ENCODE data around the gene USP6NL. TPM values are rescaled to one million over a fixed set of nuclear protein-coding genes. Genes with fewer than 3 reads are reported as not detected.

Gene USP6NL
- total RNA-seq (10 to 100 TPM; 25.5 to 30.2 TPM), polyA plus RNA-seq (ENCODE audit: insufficient read length in 2 of 2) (10 to 100 TPM; 24.6 to 30.8 TPM)
- long read RNA-seq, donor 1, full-length matches to known transcripts = 6 of 15 reads
- long read RNA-seq, donor 1, partial matches to known transcripts = 9 of 15 reads
- long read RNA-seq, donor 1, other reads (novel, unspliced or antisense) = 0 of 15 reads
- long read RNA-seq, donor 2 = 0 reads
- long read RNA-seq, donor 3, full-length matches to known transcripts = 4 of 4 reads
- long read RNA-seq, donor 3, partial matches to known transcripts = 0 of 4 reads
- long read RNA-seq, donor 3, other reads (novel, unspliced or antisense) = 0 of 4 reads
- long read RNA-seq, donor 4, full-length matches to known transcripts = 7 of 7 reads
- long read RNA-seq, donor 4, partial matches to known transcripts = 0 of 7 reads
- long read RNA-seq, donor 4, other reads (novel, unspliced or antisense) = 0 of 7 reads

DNA sequence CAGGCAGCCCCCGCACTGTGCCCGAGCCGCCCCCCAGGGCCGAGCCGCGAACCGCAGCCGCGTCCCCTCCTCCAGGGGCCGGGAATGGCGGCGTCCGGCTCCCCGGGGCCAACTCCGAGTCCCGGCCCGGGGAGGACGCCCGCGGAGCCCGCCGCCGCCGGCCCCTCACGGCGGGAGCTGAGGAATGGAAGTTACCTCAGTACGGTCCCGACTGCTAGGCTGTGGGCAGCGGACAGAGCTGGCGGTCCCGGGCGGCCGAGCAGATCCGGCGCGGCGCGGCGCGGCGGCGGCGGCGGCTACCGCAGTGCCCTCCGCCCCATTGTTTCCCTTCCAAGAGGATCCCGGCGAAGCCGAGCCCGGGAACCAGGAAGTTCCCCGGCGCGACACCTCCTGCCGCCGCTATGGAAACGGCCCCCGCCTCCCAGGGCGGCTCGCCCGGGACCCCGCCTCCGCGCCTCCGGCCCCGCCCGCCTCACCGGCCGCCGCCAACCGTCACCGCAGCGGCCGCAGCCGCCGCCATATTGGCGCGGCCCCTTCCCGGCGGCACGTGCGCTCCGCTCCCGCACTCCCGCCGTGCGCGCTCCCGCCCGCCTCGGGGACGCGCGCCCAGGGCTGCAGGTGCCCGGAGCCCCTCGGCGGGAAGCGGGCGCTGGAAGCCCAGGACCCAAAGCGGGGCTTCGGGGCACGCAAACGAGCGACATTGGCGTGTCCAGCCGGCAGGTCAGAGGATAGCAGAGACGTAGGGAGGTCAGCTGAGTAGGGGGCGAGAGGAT lies at the start of gene USP6NL:
TSS of gene USP6NL (minus strand) at position 403 of the 773 bp plus-strand sequence. CDS start 14,016 bp downstream, outside the sequence.
- Histone ChIP-seq H3K4me3 (ENCODE audit: low read depth, low read length) (peak within 1 kb of the TSS; percentile 71), H3K9me3 (ENCODE audit: control insufficient read depth, insufficient read depth, low read length) (no peaks in the 10 kb centered on the region), H3K27ac (ENCODE audit: low read depth, low read length) (peak within 1 kb of the TSS; percentile 83), H3K4me1 (ENCODE audit: control insufficient read depth, insufficient read depth, low read length) (peaks cover 7% of the 10 kb centered on the region), H3K36me3 (ENCODE audit: control insufficient read depth, insufficient read depth, low read length) (no peaks in the 10 kb centered on the region), H3K27me3 (ENCODE audit: control insufficient read depth, insufficient read depth, low read length) (no peaks in the 10 kb centered on the region)
- WGBS (ENCODE audit: insufficient coverage) = 0% methylated on average over 106 of the region's 107 CpGs
- DNase-seq (ENCODE audit: low read depth in 4 of 6, low spot score in 6 of 6) = peak; percentile 57 to 95 (median 78)

DNA sequence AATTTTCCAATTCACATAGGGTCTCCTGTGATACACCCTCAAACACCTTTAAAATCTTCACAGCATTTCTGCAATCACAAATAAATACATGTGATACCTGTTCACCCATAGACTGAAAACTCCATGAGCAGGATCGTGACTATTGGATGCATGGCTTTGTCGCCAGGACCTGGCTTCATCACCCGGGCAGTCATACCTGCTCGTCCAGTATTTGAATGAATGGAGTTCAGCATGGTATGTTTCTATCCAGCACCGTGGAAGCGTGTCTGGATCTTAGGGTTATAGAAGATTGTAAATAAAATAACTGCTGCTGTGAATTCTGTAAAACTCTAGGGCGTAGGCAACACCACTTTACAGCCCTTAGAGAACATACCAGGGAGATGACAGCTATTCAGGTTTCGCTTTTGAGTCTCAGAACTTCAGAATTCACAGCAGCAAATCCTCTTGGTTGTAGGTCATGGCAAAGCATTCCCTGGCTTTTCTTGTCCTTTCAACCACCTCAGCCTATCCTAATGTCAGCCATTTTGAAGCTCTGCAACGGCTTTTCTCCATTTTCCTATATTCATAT lies 47.4 kb upstream of the USP6NL start:
- Histone ChIP-seq H3K27me3 (ENCODE audit: control insufficient read depth, insufficient read depth, low read length) (no peaks in the 10 kb centered on the region), H3K4me3 (ENCODE audit: low read depth, low read length) (no peak overlapping the region), H3K36me3 (ENCODE audit: control insufficient read depth, insufficient read depth, low read length) (no peaks in the 10 kb centered on the region), H3K4me1 (ENCODE audit: control insufficient read depth, insufficient read depth, low read length) (peaks cover 5% of the 10 kb centered on the region), H3K27ac (ENCODE audit: low read depth, low read length) (no peak overlapping the region), H3K9me3 (ENCODE audit: control insufficient read depth, insufficient read depth, low read length) (no peaks in the 10 kb centered on the region)
- 93% methylated on average over 8 of the region's 9 CpGs for WGBS (ENCODE audit: insufficient coverage)
- no peak for DNase-seq (ENCODE audit: low read depth in 4 of 6, low spot score in 6 of 6)

DNA sequence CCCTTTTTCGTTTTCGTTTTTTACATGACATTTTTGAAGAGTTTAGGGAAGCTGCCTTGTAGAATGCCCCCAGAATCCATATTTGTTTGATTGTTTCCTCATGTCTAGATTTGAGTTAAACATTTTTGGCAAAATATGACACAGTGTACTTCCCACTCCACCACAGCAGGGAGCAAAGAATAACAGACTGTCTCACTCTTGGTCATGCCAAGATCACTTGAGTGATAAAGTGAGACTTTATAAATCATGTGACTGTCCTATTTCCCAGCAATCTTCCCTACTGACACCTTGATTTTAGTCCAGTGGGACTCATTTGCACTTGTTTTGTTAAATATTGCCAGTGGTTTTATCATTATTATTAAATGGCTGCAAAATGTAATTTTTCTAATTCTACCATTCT lies 44.4 kb upstream of the USP6NL start:
- Histone ChIP-seq H3K4me3 (ENCODE audit: low read depth, low read length) (no peak overlapping the region), H3K9me3 (ENCODE audit: control insufficient read depth, insufficient read depth, low read length) (no peaks in the 10 kb centered on the region), H3K27me3 (ENCODE audit: control insufficient read depth, insufficient read depth, low read length) (no peaks in the 10 kb centered on the region), H3K27ac (ENCODE audit: low read depth, low read length) (no peak overlapping the region), H3K36me3 (ENCODE audit: control insufficient read depth, insufficient read depth, low read length) (no peaks in the 10 kb centered on the region), H3K4me1 (ENCODE audit: control insufficient read depth, insufficient read depth, low read length) (no peaks in the 10 kb centered on the region)
- WGBS (ENCODE audit: insufficient coverage) = no CpG with 5 or more reads among the region's 2 CpGs
- DNase-seq (ENCODE audit: low read depth in 4 of 6, low spot score in 6 of 6) = peak in 1 of 6 donors; percentile 50

DNA sequence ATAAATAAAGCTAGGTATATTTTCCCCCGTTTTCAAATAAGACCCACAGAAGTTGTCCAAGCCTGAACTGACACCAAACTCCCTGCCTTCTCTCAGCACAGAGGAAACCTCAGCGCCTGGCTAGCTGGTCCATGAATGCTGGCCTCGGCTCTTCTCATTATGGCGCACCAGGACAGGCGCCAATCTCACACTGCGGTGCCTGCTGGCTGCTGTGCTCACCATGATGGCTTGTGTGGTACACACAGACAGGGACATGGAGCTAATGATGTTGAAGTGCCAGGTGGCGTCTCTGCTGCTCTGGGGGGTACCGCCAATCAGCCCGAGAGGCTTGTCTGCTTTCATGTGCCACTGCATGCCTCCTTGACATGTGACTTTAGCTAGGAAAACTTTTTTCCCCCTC lies 43.2 kb upstream of the USP6NL start:
- H3K36me3 ChIP-seq (ENCODE audit: control insufficient read depth, insufficient read depth, low read length) = no peaks in the 10 kb centered on the region
- WGBS (ENCODE audit: insufficient coverage) = 91% methylated on average over 6 of the region's 9 CpGs
- H3K27me3 ChIP-seq (ENCODE audit: control insufficient read depth, insufficient read depth, low read length) = no peaks in the 10 kb centered on the region
- no peak overlapping the region for H3K27ac ChIP-seq (ENCODE audit: low read depth, low read length)
- H3K4me3 ChIP-seq (ENCODE audit: low read depth, low read length) = no peak overlapping the region
- peak in 1 of 6 donors; percentile 44 for DNase-seq (ENCODE audit: low read depth in 4 of 6, low spot score in 6 of 6)
- H3K9me3 ChIP-seq (ENCODE audit: control insufficient read depth, insufficient read depth, low read length) = no peaks in the 10 kb centered on the region
- H3K4me1 ChIP-seq (ENCODE audit: control insufficient read depth, insufficient read depth, low read length) = no peaks in the 10 kb centered on the region

DNA sequence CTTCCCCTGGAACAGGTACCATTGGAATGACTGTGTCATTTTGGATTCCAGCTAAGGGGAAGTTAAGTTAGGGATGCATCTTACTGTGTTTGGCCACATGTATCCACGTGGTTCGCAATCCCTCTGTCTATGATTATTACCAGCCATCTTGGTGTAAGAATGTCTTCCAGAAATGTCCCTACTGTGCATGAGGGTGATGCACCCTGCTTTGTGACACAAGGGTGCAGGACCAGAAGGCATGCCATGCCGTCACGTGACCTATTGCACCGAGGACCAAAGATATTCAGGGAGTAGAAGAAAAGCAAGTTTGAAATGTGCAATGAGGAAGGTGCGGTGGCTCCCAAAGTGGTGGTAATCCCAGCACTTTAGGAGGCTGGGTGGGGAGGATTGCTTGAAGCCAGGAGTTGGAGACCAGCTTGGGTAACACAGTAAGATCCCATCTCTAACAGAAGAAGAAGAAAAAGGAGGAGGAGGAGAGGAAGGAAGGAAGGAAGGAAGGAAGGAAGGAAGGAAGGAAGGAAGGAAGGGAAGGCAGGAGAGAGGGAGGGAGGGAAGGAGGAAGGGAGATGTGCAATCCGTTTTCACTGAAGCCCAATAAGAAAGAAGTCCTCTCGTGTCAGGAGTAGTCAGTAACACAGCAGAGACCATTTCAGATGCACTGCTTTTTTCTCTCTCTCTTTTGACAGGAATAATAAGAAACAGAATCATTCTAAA lies 42.5 kb upstream of the USP6NL start:
- Histone ChIP-seq H3K27me3 (ENCODE audit: control insufficient read depth, insufficient read depth, low read length) (no peaks in the 10 kb centered on the region), H3K4me3 (ENCODE audit: low read depth, low read length) (no peak overlapping the region), H3K9me3 (ENCODE audit: control insufficient read depth, insufficient read depth, low read length) (no peaks in the 10 kb centered on the region), H3K4me1 (ENCODE audit: control insufficient read depth, insufficient read depth, low read length) (no peaks in the 10 kb centered on the region), H3K36me3 (ENCODE audit: control insufficient read depth, insufficient read depth, low read length) (no peaks in the 10 kb centered on the region), H3K27ac (ENCODE audit: low read depth, low read length) (no peak overlapping the region)
- WGBS (ENCODE audit: insufficient coverage) = 78% methylated on average over 7 of the region's 8 CpGs
- no peak for DNase-seq (ENCODE audit: low read depth in 4 of 6, low spot score in 6 of 6)

DNA sequence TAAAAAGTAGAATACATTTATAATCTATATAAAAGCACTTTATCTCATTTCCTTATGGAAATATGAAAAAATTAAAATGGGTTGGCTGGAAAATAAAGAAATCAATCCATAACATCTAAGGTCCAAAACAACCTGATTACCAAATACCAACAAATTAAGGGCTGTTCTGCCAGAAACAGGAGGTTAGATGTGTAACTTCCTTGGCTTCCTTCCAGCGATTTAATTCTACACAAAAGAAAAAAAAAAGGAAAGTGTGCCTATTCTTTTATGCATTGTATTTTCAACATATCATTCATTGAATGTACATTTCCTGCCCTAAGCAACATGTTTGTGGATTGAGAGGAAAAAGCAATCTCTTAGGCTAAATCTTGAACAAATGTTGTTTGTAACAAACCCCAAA lies 36.2 kb upstream of the USP6NL start:
- H3K27ac ChIP-seq (ENCODE audit: low read depth, low read length) = no peak overlapping the region
- WGBS (ENCODE audit: insufficient coverage) = no CpG with 5 or more reads among the region's 1 CpG

DNA sequence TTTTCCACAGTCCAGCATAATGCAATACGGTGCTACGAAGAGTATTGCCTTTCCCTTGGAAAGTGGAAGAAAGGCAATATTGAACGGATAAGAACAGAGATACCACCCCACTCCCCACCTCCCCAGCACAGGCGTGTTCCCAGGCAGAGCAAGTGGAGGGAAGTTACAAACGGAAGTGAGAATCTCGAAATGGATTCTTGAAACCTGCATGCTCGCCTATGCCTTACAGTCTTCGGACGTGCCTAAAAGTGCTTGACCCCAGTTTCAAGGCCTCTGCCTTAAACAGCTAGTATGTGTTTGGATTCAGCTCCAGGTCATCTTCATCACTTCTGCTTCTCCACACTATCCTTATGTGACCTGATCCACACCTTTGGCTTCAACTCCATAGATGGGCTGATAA lies 35.0 kb upstream of the USP6NL start:
- H3K36me3 ChIP-seq (ENCODE audit: control insufficient read depth, insufficient read depth, low read length) = no peaks in the 10 kb centered on the region
- no peaks in the 10 kb centered on the region for H3K9me3 ChIP-seq (ENCODE audit: control insufficient read depth, insufficient read depth, low read length)
- WGBS (ENCODE audit: insufficient coverage) = 86% methylated on average over 5 of the region's 9 CpGs
- no peak for DNase-seq (ENCODE audit: low read depth in 4 of 6, low spot score in 6 of 6)
- no peak overlapping the region for H3K4me3 ChIP-seq (ENCODE audit: low read depth, low read length)
- H3K27ac ChIP-seq (ENCODE audit: low read depth, low read length) = no peak overlapping the region
- no peaks in the 10 kb centered on the region for H3K4me1 ChIP-seq (ENCODE audit: control insufficient read depth, insufficient read depth, low read length)
- H3K27me3 ChIP-seq (ENCODE audit: control insufficient read depth, insufficient read depth, low read length) = no peaks in the 10 kb centered on the region

More for the DNA sequence above, 36.2 kb upstream of the USP6NL start:
- no peaks in the 10 kb centered on the region for H3K4me1 ChIP-seq (ENCODE audit: control insufficient read depth, insufficient read depth, low read length)
- H3K4me3 ChIP-seq (ENCODE audit: low read depth, low read length) = no peak overlapping the region
- DNase-seq (ENCODE audit: low read depth in 4 of 6, low spot score in 6 of 6) = no peak
- H3K27me3 ChIP-seq (ENCODE audit: control insufficient read depth, insufficient read depth, low read length) = no peaks in the 10 kb centered on the region
- H3K36me3 ChIP-seq (ENCODE audit: control insufficient read depth, insufficient read depth, low read length) = no peaks in the 10 kb centered on the region
- no peaks in the 10 kb centered on the region for H3K9me3 ChIP-seq (ENCODE audit: control insufficient read depth, insufficient read depth, low read length)

DNA sequence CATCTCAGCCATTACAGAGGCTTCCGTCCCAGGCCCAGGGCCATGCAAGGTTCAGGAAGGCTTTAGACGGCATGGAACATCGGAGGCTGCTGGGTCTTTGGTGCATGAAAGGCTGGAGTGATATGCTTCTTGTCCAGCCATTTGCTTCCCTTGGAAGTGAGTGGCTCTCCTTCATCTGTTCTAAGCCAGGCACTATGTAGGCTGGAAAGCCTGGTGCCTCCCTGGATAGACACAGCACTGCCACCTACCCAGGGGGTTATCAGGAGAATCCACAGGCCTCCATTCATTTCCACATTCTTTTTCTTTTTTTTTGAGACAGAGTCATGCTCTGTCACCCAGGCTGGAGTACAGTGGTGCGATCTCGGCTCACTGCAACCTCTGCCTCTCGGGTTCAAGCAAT lies 31.6 kb upstream of the USP6NL start:
- WGBS (ENCODE audit: insufficient coverage) = 100% methylated on average over 4 of the region's 6 CpGs
- Histone ChIP-seq H3K4me1 (ENCODE audit: control insufficient read depth, insufficient read depth, low read length) (no peaks in the 10 kb centered on the region), H3K27me3 (ENCODE audit: control insufficient read depth, insufficient read depth, low read length) (no peaks in the 10 kb centered on the region), H3K36me3 (ENCODE audit: control insufficient read depth, insufficient read depth, low read length) (no peaks in the 10 kb centered on the region), H3K9me3 (ENCODE audit: control insufficient read depth, insufficient read depth, low read length) (no peaks in the 10 kb centered on the region), H3K27ac (ENCODE audit: low read depth, low read length) (no peak overlapping the region), H3K4me3 (ENCODE audit: low read depth, low read length) (no peak overlapping the region)
- no peak for DNase-seq (ENCODE audit: low read depth in 4 of 6, low spot score in 6 of 6)

DNA sequence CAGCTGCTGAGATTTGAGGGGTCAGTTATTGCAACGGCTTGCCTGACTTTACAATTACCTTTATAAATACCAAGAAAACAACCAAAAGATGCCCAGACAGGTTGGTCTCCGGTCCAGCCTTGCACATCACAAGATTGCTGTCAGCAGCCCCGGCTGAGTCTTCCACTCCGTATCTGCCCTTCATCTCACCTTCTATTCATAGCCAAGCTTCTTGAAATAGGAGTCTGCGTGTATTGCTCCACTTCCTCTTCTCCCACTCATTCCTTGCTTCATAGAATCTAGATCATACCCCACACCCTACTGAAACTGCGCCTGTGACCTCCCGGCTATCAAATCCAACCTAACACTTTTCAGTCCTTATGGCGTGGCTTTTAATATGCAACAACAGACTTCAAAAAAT lies 31.1 kb upstream of the USP6NL start:
- H3K27ac ChIP-seq (ENCODE audit: low read depth, low read length) = no peak overlapping the region
- H3K4me1 ChIP-seq (ENCODE audit: control insufficient read depth, insufficient read depth, low read length) = no peaks in the 10 kb centered on the region
- H3K36me3 ChIP-seq (ENCODE audit: control insufficient read depth, insufficient read depth, low read length) = no peaks in the 10 kb centered on the region
- WGBS (ENCODE audit: insufficient coverage) = 96% methylated on average over 7 of the region's 8 CpGs
- DNase-seq (ENCODE audit: low read depth in 4 of 6, low spot score in 6 of 6) = no peak
- no peaks in the 10 kb centered on the region for H3K9me3 ChIP-seq (ENCODE audit: control insufficient read depth, insufficient read depth, low read length)
- no peaks in the 10 kb centered on the region for H3K27me3 ChIP-seq (ENCODE audit: control insufficient read depth, insufficient read depth, low read length)
- H3K4me3 ChIP-seq (ENCODE audit: low read depth, low read length) = no peak overlapping the region

Data from spinal cord (tissue), 10 donors.